Erythroblast (primary cell): ENCODE measurements around the gene KIF26B.

Experiments used
- GATA1 ChIP-seq: IDR thresholded peaks from 2 replicates; pipeline ENCODE4 v1.6.1; 2011; ENCODE audit warnings: low read depth, mild to moderate bottlenecking, control low read depth, low read length, moderate library complexity
- POLR2A ChIP-seq: IDR thresholded peaks from 2 replicates; pipeline ENCODE4 v1.6.1; 2011; ENCODE audit warnings: mild to moderate bottlenecking, low read length

GRCh38 chr1:245715970-245716369 is 561.2 kb downstream of the KIF26B start:
- TF ChIP-seq POLR2A (no peak), GATA1 (no peak)
